ENCODE data around the gene GNG12. TPM values are rescaled to one million over a fixed set of nuclear protein-coding genes. Genes with fewer than 3 reads are reported as not detected.

The GNG12 gene
- polyA plus RNA-seq, 12 donors: 42.2 to 255 (median 56.9) TPM

GRCh38 chr1:67788904-67789303 is 44.4 kb downstream of the GNG12 start:
- no peak for DNase-seq

GRCh38 chr1:67788238-67788790 is 45.0 kb downstream of the GNG12 start:
- DNase-seq: no peak

DNA sequence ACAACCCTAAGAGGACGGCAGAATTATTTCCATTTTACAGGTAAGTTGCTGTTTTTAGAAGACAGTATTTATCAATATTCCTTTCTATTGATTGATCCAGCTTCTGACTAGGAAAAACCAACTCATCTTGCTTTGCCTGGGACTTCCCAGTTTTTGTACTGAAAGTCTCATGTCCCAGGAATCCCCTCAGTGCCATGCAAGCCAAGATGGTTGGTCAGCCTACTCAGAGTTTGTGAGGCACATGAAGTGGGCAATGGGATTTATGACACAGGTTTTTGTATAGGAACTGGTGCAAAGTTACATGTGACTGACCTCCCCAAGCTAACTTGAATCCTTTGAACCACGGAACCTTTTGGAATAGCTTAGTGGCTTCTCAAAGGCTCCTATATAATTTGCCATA is 45.5 kb downstream of the GNG12 start:
- no peak for DNase-seq

DNA sequence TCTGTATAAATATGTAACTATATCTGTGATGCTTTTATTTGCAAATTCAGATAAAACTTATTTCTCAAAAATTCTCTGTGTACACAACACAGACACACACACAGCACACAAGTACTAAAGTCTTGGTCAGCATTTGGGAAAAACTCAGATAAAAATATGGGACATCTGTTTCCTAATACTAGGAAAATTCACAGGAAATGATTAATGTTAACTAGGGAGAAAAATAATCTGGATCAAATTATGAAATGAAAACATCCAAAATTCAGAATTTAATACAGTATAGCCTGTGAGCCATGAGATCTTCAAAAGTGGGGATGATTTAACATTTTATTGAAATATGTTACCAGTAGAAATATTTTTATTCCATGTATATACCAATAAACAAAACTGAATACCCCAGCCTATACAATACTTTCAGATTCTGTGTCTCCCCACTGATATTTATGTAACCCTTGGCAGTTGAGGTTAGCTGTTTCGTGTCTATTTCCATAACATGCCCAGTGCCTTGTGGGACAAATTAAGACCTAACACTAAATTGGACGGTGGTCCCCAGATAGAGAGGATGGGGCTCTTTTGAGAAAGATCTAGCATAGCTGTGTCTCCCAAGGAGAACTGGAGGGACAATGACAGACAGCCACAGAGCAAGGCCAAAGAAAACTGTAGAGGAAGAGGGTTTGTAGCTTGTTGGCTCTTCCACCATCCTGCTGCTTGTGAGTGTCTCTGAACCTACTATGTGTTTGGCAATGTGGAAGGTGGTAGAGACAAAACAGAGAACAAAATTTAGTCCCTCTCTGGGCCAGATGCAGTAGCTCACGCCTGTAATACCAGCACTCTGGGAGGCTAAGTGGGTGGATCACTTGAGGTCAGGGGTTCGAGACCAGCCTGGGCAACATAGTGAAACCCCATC is 47.2 kb downstream of the GNG12 start:
- no peak for DNase-seq

DNA sequence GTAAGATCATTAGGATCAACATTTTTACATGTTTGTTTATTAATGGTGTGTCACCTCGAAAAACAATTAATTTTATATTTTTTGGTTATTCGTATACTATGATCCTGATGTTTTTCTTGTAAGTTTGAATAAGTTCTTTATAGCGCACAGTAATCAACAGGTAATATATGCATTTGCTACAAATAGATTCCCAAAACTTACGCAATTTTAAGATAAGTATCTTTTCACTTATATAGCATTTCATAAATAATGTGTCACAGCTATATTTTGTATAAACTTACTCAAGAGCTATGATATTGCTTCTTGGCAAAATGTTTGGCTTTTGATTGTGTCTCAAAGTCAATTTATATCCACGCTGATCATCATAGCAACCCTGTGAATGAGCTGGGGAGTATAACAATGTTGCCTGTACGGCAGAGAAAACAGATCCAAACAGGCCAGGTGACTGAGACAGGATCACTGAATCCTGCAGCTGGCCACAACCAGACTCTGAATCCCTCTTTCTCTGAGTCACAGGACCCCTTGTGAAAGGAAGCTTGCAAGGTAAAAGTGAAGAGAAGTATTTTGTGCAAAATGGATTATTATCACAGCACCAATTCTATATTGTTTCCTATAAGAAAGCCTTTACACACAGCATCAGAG is 48.6 kb downstream of the GNG12 start:
- no peak for DNase-seq

DNA sequence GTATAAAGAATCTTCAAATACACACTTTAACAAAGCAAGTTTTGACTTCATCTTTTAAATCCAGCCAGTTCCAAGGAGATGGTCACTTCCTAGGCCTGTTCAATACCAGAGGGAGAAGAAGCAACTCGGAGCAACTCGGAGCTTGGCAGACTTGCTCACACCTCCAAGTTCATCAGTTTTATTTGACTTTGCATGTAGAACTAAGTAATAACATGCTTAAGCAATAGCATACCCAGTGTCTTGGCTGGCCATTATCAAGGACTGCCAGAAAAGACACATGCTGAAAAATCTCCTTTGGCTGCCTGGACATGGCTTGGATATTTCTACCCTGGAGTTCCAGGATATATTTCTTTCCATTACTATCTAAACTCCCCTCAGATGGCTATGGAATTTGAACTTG is 52.6 kb downstream of the GNG12 start:
- DNase-seq: peak; percentile 58

DNA sequence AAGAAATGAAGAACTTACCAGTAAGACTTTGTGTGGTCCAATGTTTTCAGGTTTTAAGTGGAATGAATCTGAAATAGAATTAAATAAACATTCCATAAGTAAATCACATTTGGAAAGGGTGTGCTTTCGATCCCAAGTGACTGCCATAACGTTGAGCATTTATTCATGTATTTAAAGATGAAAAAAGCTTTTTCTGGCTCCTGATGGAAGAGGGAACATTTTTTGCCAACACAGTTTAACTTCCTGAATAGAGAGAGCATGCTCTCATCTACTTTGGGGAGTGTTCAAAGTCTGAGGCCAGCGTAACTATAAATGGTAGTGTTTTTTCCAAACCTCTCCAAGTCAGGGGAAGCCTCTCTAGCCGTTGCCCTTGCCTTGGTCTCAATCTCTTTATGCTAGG is 55.8 kb downstream of the GNG12 start:
- DNase-seq: peak; percentile 56

DNA sequence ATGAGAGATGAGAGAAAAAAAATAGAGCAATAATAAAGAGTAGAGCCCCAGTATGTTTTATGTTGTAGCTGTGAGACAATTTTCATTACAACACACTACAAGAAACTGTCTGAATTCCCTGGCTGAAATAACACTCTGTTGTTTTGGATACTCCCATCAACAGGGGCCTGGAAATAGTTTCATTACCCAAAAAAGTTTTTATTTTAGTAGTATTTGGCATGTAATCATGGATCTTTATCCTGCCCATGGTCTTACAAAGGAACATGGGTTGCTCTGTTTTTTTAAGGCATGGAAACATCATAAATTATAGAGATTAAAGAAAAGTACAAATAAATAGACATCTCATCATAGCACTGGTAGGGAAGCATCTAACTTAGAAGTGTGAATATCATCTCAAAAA is 56.3 kb downstream of the GNG12 start:
- DNase-seq: no peak

- no peak for DNase-seq
Measured at GRCh38 chr1:67773462-67773861, 59.8 kb downstream of the GNG12 start.

DNA sequence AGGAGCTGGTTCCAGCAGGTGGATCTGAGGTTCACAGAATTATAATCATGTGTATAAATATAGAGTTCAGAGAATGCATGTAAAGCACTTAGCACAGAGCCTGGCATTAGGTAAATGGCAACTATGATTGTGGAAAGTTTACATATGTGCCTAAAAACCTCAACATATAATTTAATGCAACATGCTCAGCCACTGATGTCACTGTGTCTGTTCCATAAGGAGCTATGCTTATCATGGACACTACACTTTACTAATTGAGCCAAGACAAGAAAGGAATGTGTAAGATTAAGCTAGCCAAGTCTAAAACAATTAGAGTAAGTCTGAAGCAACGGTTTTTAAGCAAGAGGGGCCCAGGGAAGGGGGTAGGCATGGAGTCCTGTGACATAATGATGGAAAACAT is 61.5 kb downstream of the GNG12 start:
- DNase-seq: no peak

GRCh38 chr1:67771152-67771551 is 62.1 kb downstream of the GNG12 start:
- DNase-seq: no peak

- no peak for DNase-seq
Measured at GRCh38 chr1:67769633-67770256, 63.5 kb downstream of the GNG12 start.

DNA sequence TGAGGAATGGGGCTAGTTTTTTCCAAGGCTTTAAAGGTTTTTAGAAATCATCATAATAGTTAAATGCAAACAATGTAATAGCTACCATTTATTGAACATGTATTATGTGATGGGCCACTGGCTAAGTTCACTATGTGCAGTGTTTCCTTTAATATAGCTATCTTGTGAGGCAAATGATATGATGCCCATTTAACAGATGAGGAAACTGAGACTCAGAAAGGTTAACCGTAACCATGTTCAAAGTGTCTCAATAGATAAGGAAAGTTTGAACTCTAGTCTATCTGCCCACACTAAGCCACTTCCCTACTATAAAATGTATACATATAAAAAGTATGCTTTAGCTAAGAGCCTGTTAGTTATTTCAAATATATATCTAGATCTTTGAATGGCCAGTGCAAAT is 64.8 kb downstream of the GNG12 start:
- no peak for DNase-seq

- DNase-seq: no peak
Measured at GRCh38 chr1:67767103-67767782, 66.0 kb downstream of the GNG12 start.

DNA sequence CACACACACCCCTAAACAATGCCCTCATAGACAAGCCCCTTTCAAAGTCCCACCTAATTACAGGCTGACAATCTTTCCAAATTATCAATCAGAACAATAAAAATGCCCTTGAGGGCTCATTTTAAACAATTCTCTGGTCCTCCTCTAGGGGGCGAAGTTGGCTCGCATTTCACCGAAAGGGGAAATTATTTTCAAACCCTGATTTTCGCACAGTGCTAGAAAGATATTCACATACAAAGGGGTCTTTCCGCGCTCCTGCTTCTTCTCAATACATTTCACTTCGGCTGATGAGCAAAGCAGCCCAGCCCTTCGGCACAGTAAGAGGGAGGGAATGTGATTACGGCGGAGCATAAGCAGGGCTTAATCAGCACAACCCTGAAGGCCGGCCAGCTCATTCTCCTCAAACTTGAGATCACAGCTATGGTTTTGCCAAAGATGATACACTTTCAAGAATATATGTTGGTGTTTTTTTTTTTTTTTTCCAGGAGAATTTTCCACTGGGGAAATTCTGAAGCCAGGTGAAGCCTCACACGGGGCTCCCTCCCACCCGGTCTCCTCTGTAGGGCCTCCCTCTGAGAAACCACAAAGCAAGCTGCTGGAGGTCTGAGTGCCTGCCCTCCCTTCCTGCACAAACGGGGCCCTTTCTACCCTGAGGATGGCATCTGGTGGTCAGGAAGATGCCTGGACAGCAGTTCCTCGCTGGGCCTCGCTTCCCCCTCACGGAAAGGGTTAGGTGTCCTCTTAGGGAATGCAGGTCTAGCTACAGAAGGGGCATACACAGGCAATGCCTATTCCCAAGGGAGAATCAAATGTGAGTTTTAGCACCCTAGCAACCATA is 66.9 kb downstream of the GNG12 start:
- DNase-seq: peak; percentile 71

GRCh38 chr1:67764633-67765032 is 68.6 kb downstream of the GNG12 start:
- no peak for DNase-seq

DNA sequence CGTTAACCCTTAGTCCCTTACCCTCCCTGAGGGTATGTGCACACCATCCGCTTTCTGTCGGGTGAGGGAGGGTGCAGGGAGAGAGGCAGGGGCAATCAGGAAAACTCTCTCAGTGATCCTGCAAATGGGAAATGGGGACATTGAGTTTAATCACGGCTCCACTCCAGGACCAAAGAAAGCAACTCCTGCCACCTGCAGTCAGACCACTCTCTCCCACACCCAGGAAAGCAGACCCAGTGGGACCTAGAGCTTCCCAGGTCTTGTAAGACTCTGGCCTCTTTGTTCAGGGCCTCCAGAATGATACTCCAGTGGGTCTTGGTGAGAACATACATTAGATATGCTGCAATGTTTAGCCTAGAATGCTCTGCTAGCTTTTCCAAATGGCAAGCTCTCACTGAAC is 71.5 kb downstream of the GNG12 start:
- DNase-seq: no peak

GRCh38 chr1:67761091-67761490 is 72.2 kb downstream of the GNG12 start:
- no peak for DNase-seq

DNA sequence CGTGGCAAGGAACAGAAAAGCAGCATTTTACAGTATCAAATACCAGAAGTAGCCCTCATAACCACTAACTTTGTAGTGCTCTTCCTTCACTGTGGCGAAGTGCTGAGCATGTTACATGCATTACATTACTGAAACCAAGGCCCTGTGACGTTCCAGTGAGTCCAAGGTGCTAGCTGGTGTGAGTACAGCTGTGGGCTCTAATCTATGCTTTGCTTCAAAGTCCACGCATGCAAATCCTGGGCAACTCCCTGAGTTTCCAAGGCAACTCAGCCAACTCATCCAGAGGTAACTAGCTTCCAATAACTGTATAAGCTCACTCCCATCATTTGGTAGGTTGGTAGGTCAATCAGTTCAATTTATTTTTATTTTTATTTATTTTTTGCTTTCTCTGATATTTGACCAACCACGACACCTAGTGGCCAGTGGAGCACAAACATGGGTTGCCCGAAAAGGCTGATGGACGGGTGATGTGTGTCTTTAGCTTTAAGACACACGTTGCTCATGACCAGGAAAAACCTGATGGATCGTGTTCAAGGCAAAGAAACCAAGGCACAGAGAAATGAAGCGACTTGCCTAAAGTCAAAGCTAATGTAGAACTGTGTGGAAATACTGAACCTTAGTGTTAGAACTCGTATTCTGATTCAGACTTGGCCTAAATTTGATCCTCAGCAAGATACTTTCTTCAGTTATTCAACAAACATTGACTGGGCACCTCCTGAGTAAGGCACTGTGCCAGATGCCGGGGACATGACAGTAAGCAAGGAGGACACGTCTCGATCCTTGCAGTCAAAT is 73.0 kb downstream of the GNG12 start:
- peak; percentile 64 for DNase-seq

DNA sequence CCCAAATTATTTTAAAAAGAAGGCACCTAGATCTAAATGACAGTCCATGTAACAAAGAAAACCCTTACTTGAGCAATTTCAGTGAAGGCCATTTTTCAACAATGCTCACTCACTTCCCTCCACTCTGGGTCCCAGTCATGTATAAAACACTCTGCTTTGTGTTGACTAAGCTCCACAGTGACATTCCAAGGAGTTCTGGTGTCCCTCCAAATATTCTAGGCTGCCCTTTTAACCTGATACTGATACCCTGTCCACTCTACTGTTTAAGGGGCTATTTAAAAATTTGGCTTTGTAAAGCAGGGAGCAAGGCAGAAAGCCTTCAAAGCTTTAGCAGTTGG is 73.6 kb downstream of the GNG12 start:
- DNase-seq: no peak
